Measurements from ENCODE around the gene TBPL1.
"Not testable (repeated sequence)": the region's sequence is repeated elsewhere in the genome, so short reads cannot be mapped to it uniquely, and the experiment has no call there.

TBPL1 gene

DNA sequence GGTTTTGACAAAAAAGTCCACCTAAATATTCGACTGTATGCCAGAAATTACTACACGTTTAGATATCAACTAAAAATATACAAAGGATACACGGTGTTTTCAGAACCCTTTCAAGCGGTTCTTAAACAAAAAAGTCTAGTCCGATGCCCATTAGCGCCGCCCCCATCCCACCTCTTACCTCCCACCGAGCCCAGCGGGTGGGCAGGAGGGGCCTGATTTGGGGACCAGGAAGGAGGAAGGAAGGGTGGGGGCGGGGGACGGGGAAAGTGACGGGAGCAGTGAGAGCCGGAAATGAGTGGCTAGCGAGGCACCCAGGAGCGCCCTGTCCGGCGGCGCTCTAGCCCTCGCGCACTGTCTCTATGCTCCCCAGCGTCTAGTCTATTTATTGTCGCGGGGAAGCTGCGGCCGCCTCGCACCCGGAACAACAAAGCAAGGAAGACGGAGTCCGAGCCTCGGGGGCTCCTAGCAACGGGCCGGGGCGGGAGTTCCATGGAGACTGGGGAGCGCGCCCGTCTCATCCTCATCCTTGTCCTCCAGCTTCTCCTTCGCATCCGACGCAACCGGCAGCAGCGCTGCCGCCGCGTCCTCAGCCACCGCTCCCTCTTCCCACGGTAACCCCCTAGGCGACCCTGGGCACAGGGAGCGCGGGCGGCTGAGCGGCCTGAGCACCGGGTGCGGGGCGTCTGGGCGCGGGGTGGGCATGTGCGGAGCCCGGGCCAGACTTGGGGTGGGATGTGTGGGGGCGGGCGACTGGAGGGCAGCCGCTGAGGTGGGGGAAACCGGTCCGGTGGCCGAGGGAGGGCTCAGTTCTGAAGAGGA, at the start of gene TBPL1:
TBPL1 (plus strand) TSS at position 410 of the 819 bp plus-strand sequence. CDS start 26,902 bp downstream, outside the sequence.
- peak; percentile 91 for DNase-seq (ENCODE audit: low read depth)

DNA sequence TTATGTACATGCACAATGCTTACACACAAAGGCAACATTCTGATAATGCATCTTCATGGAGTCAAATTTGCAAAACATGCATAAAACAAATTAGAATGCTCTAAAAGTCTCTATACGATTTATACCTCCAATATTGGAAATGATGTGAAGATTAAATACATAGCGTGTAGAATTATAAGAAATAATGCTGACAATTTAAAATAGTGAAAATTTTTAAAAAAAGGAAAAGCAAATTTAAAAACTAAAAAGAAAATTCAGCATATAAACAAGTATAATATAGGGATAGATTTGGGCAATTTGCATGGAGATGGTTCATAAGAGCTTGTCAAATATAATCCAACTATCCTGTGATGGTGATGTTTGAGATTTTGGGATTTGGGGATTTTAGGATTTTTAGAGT, 49.2 kb upstream of the TBPL1 start:
- DNase-seq (ENCODE audit: low read depth): no peak

- no peak for DNase-seq (ENCODE audit: low read depth)
These were observed 47.0 kb upstream of the TBPL1 start for GRCh38 chr6:133906050-133906449.

DNA sequence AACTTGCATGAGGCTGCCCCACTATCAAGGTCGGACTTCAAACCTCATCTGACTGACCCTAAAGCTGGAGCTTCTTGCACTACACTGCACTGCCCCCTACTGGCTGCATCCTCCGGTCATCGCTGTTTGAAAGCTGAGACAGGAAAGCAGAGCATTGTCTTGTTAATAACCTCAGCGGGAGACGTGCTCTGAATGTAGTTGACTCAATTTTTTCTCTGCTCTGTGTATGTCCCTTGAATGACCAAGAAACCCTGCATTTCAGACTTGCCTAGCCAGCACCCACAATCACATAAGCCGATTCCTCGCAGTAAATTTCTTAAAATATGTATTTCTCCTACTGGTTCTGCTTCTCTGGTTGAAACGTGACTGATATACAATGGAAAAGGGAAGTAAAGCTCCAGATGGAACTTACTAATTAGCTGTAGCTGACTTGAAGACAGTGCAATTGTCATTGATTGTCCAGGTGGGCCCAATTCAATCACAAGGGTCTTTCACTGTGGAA, 36.3 kb upstream of the TBPL1 start:
- peak; percentile 66 for DNase-seq (ENCODE audit: low read depth)

- DNase-seq (ENCODE audit: low read depth): no peak
These were observed 35.2 kb upstream of the TBPL1 start for GRCh38 chr6:133917781-133918180.

- DNase-seq (ENCODE audit: low read depth): no peak
These were observed 34.7 kb upstream of the TBPL1 start for GRCh38 chr6:133918208-133918930.

DNA sequence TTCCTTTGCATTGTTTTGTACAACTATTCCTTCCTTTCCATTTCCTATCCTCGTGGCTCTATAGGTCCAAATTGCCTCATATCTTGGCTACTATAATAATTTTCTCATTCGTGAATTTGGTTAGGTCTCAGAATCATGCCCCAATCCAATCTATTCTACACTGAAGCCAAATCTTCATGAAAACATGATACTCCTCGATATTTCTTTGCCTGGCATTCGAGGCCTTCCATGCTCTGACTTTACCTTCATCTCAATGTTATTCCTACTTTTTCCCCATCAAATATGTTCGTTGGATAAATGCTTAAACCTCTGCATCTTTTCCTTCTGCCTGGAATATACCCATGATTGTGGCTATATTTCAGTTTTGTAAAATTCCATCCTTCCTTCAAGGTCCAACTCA, 33.7 kb upstream of the TBPL1 start:
- no peak for DNase-seq (ENCODE audit: low read depth)

- DNase-seq (ENCODE audit: low read depth): peak; percentile 57
These were observed 31.7 kb upstream of the TBPL1 start for GRCh38 chr6:133921249-133921859.

- DNase-seq (ENCODE audit: low read depth): peak; percentile 23
These were observed 29.0 kb upstream of the TBPL1 start for GRCh38 chr6:133923938-133924593.

GRCh38 chr6:133931221-133931620, 21.8 kb upstream of the TBPL1 start:
- not testable (repeated sequence) for DNase-seq (ENCODE audit: low read depth)

- not testable (repeated sequence) for DNase-seq (ENCODE audit: low read depth)
These were observed 16.7 kb upstream of the TBPL1 start for GRCh38 chr6:133936352-133936751.

DNA sequence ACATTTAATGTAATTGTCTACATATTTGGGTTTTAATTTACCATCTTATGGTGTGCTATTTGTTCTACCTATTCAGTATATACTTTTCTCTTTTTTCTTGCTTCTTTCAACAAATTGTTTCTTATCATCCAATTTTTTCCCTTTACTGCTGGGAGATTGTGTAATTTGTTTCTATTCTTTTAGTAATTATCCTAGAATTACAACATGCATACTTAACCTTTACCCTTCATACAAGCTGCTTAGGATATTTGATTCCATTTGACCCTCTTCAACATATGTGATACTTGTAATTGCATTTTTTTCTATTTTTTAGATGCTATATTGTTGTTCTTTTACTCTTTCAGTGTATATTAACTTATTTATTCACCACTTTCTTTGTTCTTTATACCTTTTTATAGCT, 15.1 kb upstream of the TBPL1 start:
- DNase-seq (ENCODE audit: low read depth): no peak

DNA sequence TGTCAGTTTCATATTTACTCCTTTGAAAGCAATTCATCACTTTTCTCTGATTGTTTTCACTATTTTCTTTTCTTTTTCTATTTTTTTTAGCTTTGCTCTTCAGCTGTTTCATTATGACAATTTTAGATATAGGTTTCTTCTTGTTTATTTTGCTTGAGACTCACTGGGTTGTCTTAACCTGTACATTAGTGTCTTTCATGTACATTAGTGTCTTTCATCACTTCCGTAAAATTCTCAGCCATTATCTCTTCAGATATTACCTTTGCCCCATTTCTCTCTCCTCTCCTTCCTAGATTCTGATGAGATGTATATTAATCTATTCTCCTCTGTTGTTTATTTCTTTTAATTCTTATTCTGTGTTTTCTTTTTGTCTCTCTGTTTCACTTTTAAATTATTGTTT, 14.5 kb upstream of the TBPL1 start:
- no peak for DNase-seq (ENCODE audit: low read depth)

DNA sequence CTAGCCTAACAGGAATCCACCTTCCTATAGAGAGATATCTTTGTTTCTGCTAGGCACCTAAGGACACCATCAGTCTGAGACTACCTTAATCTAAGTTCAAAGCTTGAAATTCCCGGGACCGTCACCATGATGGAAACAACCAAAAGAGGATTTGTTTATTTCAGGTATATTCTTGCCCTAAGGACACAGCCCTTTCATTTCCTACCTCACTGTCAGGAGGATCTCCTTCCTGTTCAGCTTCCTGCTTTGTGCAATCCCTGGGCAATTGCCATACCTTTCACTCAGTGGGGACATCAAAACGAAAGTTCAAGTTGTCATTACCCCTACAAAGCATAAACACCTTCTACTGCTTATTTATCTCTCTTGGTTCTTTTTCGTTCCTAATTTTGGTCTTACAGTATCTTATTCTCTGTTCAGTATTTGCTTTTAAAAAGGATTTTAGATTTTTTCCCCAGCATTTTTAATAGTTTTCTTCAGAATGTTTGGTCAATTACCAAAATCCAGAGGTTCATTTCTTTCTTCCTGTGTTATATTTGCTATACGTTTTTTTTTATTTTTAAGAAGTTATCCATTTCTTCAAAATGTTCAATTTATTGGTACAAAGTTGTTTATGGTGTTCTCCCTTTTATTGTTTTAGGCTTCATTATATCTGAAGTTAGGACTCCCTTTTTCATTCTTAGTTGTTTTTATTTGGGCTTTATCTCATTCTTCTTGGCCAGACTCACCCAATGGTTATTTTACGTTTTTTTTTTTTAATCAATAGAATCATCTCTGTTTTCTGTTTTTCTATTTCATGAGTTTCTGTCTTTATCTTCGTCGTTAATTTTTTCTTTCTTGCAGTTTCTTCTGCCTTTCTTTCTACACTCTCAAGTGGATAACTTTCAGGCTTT, 13.0 kb upstream of the TBPL1 start:
- DNase-seq (ENCODE audit: low read depth): no peak

DNA sequence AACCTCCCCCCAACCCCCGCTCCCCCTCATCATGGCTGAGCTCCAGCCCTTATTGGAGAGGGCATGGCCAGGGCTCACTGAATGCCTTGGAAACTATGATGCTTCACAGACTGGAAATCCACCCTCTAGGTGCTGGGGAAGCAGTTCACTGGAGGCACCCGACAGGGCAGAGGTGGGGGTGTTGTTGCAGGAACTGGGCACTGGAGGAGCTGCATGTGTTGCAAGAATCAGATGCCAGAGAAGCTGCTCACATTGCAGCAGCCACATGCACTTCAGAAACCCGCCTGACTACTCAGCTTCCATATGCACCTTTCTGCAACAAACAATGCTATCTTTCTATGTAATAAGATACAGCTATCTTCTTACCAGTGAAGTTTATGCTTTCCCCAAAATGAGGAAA, 7.9 kb upstream of the TBPL1 start:
- DNase-seq (ENCODE audit: low read depth): no peak

DNA sequence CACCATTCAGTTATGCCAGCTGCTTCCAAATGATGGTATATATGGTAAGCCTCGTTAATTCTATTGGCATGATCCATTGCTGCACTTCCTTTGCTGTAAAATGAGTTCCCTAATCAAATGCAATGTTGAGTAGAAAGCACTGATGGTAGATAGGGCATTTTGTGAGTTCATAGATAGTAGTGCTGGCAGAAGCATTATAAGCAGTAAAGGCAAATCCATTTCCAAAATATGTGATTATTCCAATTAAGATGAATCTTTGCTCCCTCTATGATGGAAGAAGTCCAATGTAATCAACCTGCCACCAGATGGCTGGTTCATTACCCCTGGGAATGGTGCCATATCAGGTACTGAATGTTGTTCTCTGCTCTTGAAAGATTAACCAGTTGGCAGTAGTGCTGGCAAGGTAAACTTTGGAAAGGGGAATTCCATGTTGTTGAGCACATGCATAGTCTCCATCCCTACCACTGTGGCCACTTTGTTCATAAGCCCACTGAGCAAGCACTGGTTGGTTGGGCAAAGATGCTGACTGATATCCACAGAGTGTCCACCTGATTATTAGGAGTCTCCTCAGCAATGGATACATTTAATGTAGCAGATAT, 5.6 kb upstream of the TBPL1 start:
- DNase-seq (ENCODE audit: low read depth): no peak

- DNase-seq (ENCODE audit: low read depth): no peak
These were observed 4.6 kb upstream of the TBPL1 start for GRCh38 chr6:133948472-133948871.

DNA sequence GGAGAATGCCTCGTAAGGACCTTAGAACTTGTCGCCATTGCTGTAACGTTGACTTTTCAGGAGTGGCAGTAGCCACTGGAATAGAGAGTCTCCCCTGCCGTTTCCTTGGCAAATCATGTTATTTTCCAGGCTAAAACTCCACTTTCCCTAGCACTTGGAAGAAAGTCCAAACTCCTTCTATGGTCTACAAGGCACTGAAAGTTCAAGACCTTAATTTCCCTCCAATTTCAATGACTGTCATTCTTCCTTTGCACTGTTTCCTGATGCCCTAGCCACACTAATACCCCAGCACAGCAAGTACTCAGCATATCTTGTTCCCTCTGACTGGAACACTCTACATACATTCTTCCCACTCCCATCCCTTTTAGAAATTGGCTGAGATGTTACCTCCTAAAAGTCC, 1.8 kb upstream of the TBPL1 start:
- no peak for DNase-seq (ENCODE audit: low read depth)

DNA sequence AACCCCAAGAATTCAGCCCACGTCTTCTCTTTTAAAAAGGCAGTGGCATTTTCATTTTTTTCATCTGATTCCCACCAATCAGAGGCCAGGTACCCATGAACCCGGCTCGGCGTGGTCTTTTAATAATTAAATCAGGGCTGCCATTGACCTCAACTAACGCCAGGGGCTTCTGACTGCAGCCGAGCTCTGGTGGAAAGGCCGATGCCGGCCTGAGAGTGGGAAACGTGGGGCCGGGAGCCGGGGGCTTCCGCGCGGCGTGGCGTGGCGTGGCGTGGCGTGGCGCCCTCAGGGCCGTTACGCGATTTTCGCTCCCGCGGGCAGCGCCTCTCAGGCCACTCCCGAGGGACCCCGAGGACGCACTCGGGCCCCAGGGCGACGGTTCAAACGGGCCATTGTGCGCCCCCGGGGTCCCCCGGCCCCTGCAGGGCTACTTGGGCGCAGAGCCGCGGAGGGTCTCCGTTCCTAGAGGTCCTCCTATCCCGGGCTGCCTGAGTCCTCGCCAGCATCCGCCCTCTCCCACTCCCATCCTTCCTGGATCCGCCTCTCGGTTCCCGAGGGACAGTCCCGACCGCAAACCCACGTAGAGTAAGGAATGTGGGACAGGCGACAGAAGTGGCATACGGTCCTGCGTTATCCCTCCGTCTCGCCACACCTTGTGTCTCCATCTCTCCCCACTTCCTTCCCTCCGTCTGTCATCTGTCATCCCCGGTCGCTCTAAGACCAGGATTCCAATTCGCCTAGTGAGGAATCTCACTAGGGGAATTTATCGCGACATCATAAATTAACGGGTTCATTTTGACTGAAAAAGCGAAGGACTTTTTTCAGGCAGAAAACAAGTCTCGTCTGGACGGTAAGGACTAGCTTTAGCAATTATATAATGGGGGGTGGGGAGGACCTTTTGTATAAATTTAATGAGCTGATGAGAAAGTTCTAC, 876 bp upstream of the TBPL1 start:
- DNase-seq (ENCODE audit: low read depth): peak; percentile 24
